ENCODE results near the gene AKAP13.

DNA sequence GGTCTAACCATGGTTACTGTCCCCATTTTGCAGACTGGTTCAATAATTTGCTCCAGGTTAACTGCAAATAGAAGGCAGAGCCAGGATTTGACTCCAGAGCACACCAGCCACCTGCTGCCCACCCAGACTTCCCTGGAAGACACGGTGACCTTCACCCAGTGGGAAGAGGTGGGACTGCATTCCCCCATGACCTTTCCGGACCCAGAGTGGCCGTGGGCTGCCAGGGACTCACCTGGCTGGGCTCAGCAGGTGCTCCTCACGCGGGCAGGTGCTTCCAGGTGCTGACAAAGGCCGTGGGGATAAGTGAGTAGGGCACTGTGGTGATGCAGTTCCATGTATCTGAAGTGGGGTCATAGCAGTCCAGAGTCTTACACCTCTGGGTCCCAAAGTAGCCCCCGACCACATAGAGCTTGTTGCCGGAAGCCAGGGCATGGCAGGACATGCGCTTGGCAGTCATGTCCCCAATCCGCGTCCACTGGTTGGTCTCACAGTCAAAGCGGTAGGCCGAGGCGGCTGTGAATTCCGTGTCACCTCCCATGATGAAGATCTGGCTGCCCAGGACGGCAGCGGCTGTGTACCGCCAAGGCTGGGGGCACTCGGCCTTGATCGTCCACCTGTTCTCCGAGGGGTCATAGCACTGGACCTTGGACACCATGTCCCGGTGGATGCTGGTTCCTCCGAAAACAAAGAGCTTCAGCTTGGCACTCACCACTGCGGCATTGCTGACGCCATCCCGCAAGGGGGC, 387.6 kb downstream of the AKAP13 start:
- TF ChIP-seq EP300 (IDR thresholded peaks at IDR 0.05), result no peak
- TF ChIP-seq, protein P1, sequence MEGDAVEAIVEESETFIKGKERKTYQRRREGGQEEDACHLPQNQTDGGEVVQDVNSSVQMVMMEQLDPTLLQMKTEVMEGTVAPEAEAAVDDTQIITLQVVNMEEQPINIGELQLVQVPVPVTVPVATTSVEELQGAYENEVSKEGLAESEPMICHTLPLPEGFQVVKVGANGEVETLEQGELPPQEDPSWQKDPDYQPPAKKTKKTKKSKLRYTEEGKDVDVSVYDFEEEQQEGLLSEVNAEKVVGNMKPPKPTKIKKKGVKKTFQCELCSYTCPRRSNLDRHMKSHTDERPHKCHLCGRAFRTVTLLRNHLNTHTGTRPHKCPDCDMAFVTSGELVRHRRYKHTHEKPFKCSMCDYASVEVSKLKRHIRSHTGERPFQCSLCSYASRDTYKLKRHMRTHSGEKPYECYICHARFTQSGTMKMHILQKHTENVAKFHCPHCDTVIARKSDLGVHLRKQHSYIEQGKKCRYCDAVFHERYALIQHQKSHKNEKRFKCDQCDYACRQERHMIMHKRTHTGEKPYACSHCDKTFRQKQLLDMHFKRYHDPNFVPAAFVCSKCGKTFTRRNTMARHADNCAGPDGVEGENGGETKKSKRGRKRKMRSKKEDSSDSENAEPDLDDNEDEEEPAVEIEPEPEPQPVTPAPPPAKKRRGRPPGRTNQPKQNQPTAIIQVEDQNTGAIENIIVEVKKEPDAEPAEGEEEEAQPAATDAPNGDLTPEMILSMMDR (IDR thresholded peaks at IDR 0.05), result no peak
